ENCODE measurements around the gene KMT5C.

Gene KMT5C

GRCh38 chr19:55347442-55348009 is 7.8 kb downstream of the KMT5C start:
- DNase-seq (ENCODE audit: low read depth), result no peak

- no peak for DNase-seq (ENCODE audit: low read depth)
Measured at GRCh38 chr19:55348317-55349034, 8.8 kb downstream of the KMT5C start.

GRCh38 chr19:55350620-55351315 is 11.1 kb downstream of the KMT5C start:
- no peak for DNase-seq (ENCODE audit: low read depth)

GRCh38 chr19:55352040-55352439 is 12.4 kb downstream of the KMT5C start:
- no peak for DNase-seq (ENCODE audit: low read depth)

GRCh38 chr19:55352549-55353145 is 13.0 kb downstream of the KMT5C start:
- DNase-seq (ENCODE audit: low read depth), result no peak

GRCh38 chr19:55353356-55353802 is 13.7 kb downstream of the KMT5C start:
- DNase-seq (ENCODE audit: low read depth), result no peak

GRCh38 chr19:55353803-55354697 is 14.4 kb downstream of the KMT5C start:
- DNase-seq (ENCODE audit: low read depth), result peak; percentile 33

GRCh38 chr19:55354698-55355212 is 15.1 kb downstream of the KMT5C start, which contains the start of gene COX6B2:
Gene COX6B2, minus strand, starts transcription at chr19:55354719. Its CDS starts 198 bp downstream, at chr19:55354521.
- DNase-seq (ENCODE audit: low read depth), result no peak

- DNase-seq (ENCODE audit: low read depth), result no peak
Measured at GRCh38 chr19:55355213-55355821, 15.6 kb downstream of the KMT5C start.

- DNase-seq (ENCODE audit: low read depth), result no peak
Measured at GRCh38 chr19:55358493-55358892, 18.8 kb downstream of the KMT5C start.

GRCh38 chr19:55358943-55359908 is 19.6 kb downstream of the KMT5C start:
- DNase-seq (ENCODE audit: low read depth), result no peak

- DNase-seq (ENCODE audit: low read depth), result no peak
Measured at GRCh38 chr19:55360902-55361301, 21.2 kb downstream of the KMT5C start.

- no peak for DNase-seq (ENCODE audit: low read depth)
Measured at GRCh38 chr19:55362174-55362989, 22.7 kb downstream of the KMT5C start.

- no peak for DNase-seq (ENCODE audit: low read depth)
Measured at GRCh38 chr19:55362990-55363716, 23.5 kb downstream of the KMT5C start, which contains the start of gene GARIN5B. Gene GARIN5B, minus strand, starts transcription at chr19:55363260. Its CDS starts 194 bp downstream, at chr19:55363066.

- no peak for DNase-seq (ENCODE audit: low read depth)
Measured at GRCh38 chr19:55365245-55365644, 25.6 kb downstream of the KMT5C start.

- no peak for DNase-seq (ENCODE audit: low read depth)
Measured at GRCh38 chr19:55365964-55366363, 26.3 kb downstream of the KMT5C start.

- DNase-seq (ENCODE audit: low read depth), result no peak
Measured at GRCh38 chr19:55366790-55367189, 27.1 kb downstream of the KMT5C start.

GRCh38 chr19:55368106-55368505 is 28.4 kb downstream of the KMT5C start:
- no peak for DNase-seq (ENCODE audit: low read depth)

Data from stimulated activated CD8-positive, alpha-beta memory T cell treated with anti-CD3 and anti-CD28 coated beads, Interleukin-12 subunit alpha, Interleukin-12 subunit beta, amount 100 ng/mL, for 1 hour (primary cell).